Upper lobe of left lung (tissue), 4 donors: Measurements from ENCODE around the gene CHD5.

Experiments used
- POLR2AphosphoS5 ChIP-seq, 2 donors: sonication (generic); formaldehyde crosslinking; IDR thresholded peaks; one replicate each; pipeline ENCODE4 v1.5.1; 2017; ENCODE audit warnings: antibody characterized with exemption in 2 of 2
- TF ChIP-seq, protein P1 (sequence below), 6 experiments: fragments of 450-650 bp in 4 of 6; fragments of 200-600 bp in 2 of 6; sonication (generic) in 2 of 6; IDR thresholded peaks; one replicate each; pipeline ENCODE4 v1.5.1; 2016 to 2019; ENCODE audit warnings: antibody characterized with exemption in 6 of 6

DNA sequence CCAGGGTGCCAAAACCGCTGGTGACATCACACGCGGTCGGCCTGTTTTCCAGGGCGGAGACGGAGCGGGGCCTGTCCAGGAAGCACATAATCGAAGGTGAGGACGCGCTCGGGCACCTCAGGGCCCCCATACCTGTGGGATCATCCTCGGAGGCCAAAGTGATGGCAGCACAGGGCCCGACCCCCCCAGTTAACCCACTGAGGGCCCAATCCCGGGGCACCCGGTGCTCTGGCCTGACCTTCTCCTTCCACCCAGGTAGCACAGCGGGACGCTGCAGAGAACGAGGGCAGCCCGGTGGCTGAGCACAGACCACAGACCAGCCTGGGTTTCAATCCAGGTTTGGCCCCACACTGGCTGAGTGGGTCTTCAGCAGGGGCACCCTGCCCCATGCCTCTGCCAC is 91.2 kb downstream of the CHD5 start:
- no peak for TF ChIP-seq POLR2AphosphoS5 (IDR thresholded peaks at IDR 0.05)
- TF ChIP-seq, protein P1, sequence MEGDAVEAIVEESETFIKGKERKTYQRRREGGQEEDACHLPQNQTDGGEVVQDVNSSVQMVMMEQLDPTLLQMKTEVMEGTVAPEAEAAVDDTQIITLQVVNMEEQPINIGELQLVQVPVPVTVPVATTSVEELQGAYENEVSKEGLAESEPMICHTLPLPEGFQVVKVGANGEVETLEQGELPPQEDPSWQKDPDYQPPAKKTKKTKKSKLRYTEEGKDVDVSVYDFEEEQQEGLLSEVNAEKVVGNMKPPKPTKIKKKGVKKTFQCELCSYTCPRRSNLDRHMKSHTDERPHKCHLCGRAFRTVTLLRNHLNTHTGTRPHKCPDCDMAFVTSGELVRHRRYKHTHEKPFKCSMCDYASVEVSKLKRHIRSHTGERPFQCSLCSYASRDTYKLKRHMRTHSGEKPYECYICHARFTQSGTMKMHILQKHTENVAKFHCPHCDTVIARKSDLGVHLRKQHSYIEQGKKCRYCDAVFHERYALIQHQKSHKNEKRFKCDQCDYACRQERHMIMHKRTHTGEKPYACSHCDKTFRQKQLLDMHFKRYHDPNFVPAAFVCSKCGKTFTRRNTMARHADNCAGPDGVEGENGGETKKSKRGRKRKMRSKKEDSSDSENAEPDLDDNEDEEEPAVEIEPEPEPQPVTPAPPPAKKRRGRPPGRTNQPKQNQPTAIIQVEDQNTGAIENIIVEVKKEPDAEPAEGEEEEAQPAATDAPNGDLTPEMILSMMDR (IDR thresholded peaks at IDR 0.05) = no peak
